Choroid plexus epithelial cell (primary cell): ENCODE measurements around the gene SEMA3D.
A peak's percentile ranks its signal among the peaks of the same experiment; 100 is the strongest.

ENCODE experiments used
- DNase-seq: peaks from one replicate; pipeline ENCODE4 v3.0.0-alpha.2; 2010; ENCODE audit warnings: low read depth
- H3K4me3 ChIP-seq: 2 replicates; pipeline ENCODE4 v1.5.1; 2011; ENCODE audit warnings: low read depth, mild to moderate bottlenecking, control low read depth, low read length, moderate library complexity
- CTCF ChIP-seq: conservative IDR thresholded peaks from 2 replicates; pipeline ENCODE4 v1.5.1; 2011; ENCODE audit warnings: low read depth, mild to moderate bottlenecking, control low read depth, inconsistent platforms, low read length, moderate library complexity

SEMA3D gene

GRCh38 chr7:84950836-84951235, 236.0 kb downstream of the SEMA3D start:
- H3K4me3 ChIP-seq: no peak overlapping the region
- DNase-seq: peak; percentile 62
- TF ChIP-seq CTCF: no peak

GRCh38 chr7:84949501-84949900, 237.4 kb downstream of the SEMA3D start:
- no peak for TF ChIP-seq CTCF
- no peak overlapping the region for H3K4me3 ChIP-seq
- DNase-seq: peak; percentile 63

- H3K4me3 ChIP-seq: no peak overlapping the region
- peak; percentile 52 for DNase-seq
- TF ChIP-seq CTCF: no peak
Measured at GRCh38 chr7:84949067-84949466, 237.8 kb downstream of the SEMA3D start.

- peak; percentile 42 for DNase-seq
- TF ChIP-seq CTCF: no peak
- no peak overlapping the region for H3K4me3 ChIP-seq
Measured at GRCh38 chr7:84948634-84949033, 238.2 kb downstream of the SEMA3D start.

GRCh38 chr7:84946549-84946948, 240.3 kb downstream of the SEMA3D start:
- no peak overlapping the region for H3K4me3 ChIP-seq
- TF ChIP-seq CTCF: no peak
- no peak for DNase-seq
